Caco-2 (cell line): Measurements from ENCODE around the gene CPEB3. TPM values are rescaled to one million over a fixed set of nuclear protein-coding genes. Genes with fewer than 3 reads are reported as not detected.

Source experiments
- BruUV-seq: library from RNA; stranded (reverse); fragments of 400-500 nt; replicated peaks from 2 replicates; lab custom pipeline; 2021; lab: Mats Ljungman, UMichigan
- CTCF ChIA-PET: fragments of 300-600 bp; sonication (Branson Sonifier 250); formaldehyde crosslinking; loops from one replicate; lab custom pipeline; 2022; ENCODE audit warnings: antibody characterized with exemption; lab: Charles Lee
- POLR2A ChIA-PET: fragments of 300-600 bp; sonication (Branson Sonifier 250); formaldehyde crosslinking; loops from one replicate; lab custom pipeline; 2022; ENCODE audit warnings: antibody characterized with exemption; lab: Charles Lee
- DNase-seq, 2 experiments: peaks; one replicate each; pipeline versions ENCODE4 v3.0.0 to v3.0.0-alpha.2; 2020 to 2022
- H3K27me3 ChIP-seq: replicated peaks from 2 replicates; pipeline ENCODE4 v1.6.0; 2011; ENCODE audit warnings: low read length; ENCODE audit not compliant: control insufficient read depth, insufficient read depth
- H3K36me3 ChIP-seq: 2 replicates; pipeline ENCODE4 v1.5.1; 2011; ENCODE audit warnings: low read length; ENCODE audit not compliant: control insufficient read depth, insufficient read depth
- H3K4me1 ChIP-seq: fragments of 250-450 bp; sonication (Bioruptor Pico); 2 replicates; pipeline ENCODE4 v1.5.1; 2020; ENCODE audit warnings: mild to moderate bottlenecking
- H3K4me3 ChIP-seq: 2 replicates; pipeline ENCODE4 v1.5.1; 2011; ENCODE audit warnings: low read depth, mild to moderate bottlenecking, control low read depth, low read length
- H3K9me3 ChIP-seq: fragments of 250-450 bp; sonication (Bioruptor Pico); 2 replicates; pipeline ENCODE4 v1.5.1; 2020; ENCODE audit warnings: mild to moderate bottlenecking, moderate library complexity
- H3K27ac Mint-ChIP-seq: one replicate; pipeline ENCODE4 v1.8.0; 2022; ENCODE audit warnings: mixed read lengths; ENCODE audit not compliant: unreplicated experiment
- H3K27me3 Mint-ChIP-seq: one replicate; pipeline ENCODE4 v1.8.0; 2022; ENCODE audit warnings: mixed read lengths; ENCODE audit not compliant: insufficient read depth, unreplicated experiment
- H3K36me3 Mint-ChIP-seq: one replicate; pipeline ENCODE4 v1.8.0; 2022; ENCODE audit warnings: mild to moderate bottlenecking, mixed read lengths; ENCODE audit not compliant: insufficient read depth, unreplicated experiment
- H3K4me1 Mint-ChIP-seq: one replicate; pipeline ENCODE4 v1.8.0; 2022; ENCODE audit warnings: low read depth, mixed read lengths; ENCODE audit not compliant: unreplicated experiment
- H3K4me3 Mint-ChIP-seq: one replicate; pipeline ENCODE4 v1.8.0; 2022; ENCODE audit warnings: mild to moderate bottlenecking, moderate library complexity, mixed read lengths; ENCODE audit not compliant: unreplicated experiment
- H3K9me3 Mint-ChIP-seq: one replicate; pipeline ENCODE4 v1.8.0; 2022; ENCODE audit warnings: mixed read lengths; ENCODE audit not compliant: unreplicated experiment
- CTCF ChIP-seq, 2 experiments: fragments of 200-600 bp in 1 of 2; IDR thresholded peaks; 1 replicate in 1 of 2; 2 replicates in 1 of 2; pipeline versions ENCODE4 v1.5.1 to v1.8.0; 2011 to 2022; ENCODE audit warnings: antibody characterized with exemption in 1 of 2, control low read depth in 1 of 2, inconsistent platforms in 1 of 2, low read depth in 1 of 2, low read length in 1 of 2, mild to moderate bottlenecking in 1 of 2, moderate library complexity in 1 of 2; ENCODE audit not compliant: insufficient read depth in 1 of 2, severe bottlenecking in 1 of 2, unreplicated experiment in 1 of 2
- intact Hi-C: fragments of 100-400 bp; cut with micrococcal nuclease; formaldehyde crosslinking; loops from one replicate; pipeline ENCODE4 v1.10.0; 2022; ENCODE audit not compliant: unreplicated experiment
- total RNA-seq: library from RNA; stranded (reverse); gene quantifications from 2 replicates; pipeline ENCODE4 v1.2.3, GENCODE V29; 2022

CPEB3 gene
- total RNA-seq, 1 experiment from 2014 or later = 2.3 TPM

- H3K9me3 ChIP-seq = no peaks in the 10 kb centered on the region
- intact Hi-C loops = no loop called here
- H3K27me3 Mint-ChIP-seq = no peaks in the 10 kb centered on the region
- ChIA-PET CTCF (no interaction called here), POLR2A (no interaction called here)
- peaks cover 5% of the 10 kb centered on the region for H3K36me3 ChIP-seq
- H3K4me1 Mint-ChIP-seq = no peaks in the 10 kb centered on the region
- no peak for TF ChIP-seq CTCF (IDR thresholded peaks at IDR 0.05; ENCODE audit: insufficient read depth in 1 of 2, low read depth in 1 of 2, low read length in 1 of 2, severe bottlenecking in 1 of 2, unreplicated experiment in 1 of 2)
- H3K4me1 ChIP-seq = no peaks in the 10 kb centered on the region
- no peak for DNase-seq
- peaks cover 64% of the 10 kb centered on the region for H3K36me3 Mint-ChIP-seq
- H3K4me3 Mint-ChIP-seq = no peak overlapping the region
- H3K9me3 Mint-ChIP-seq = no peaks in the 10 kb centered on the region
- no peak overlapping the region for H3K4me3 ChIP-seq
- no peak overlapping the region for H3K27ac Mint-ChIP-seq
- no peaks in the 10 kb centered on the region for H3K27me3 ChIP-seq
- BruUV-seq = no TSS peak
Measured at GRCh38 chr10:92010047-92010735, 280.7 kb downstream of the CPEB3 start.

- no peaks in the 10 kb centered on the region for H3K27me3 Mint-ChIP-seq
- POLR2A ChIA-PET = interaction anchor here (0.5 kb wide), 1 partner anchor 38 kb away, joined by 8 read pairs; no protein-coding TSS in a partner anchor
- Histone ChIP-seq H3K36me3 (peaks cover 5% of the 10 kb centered on the region), H3K9me3 (no peaks in the 10 kb centered on the region), H3K4me1 (no peaks in the 10 kb centered on the region), H3K27me3 (no peaks in the 10 kb centered on the region), H3K4me3 (no peak overlapping the region)
- H3K9me3 Mint-ChIP-seq = no peaks in the 10 kb centered on the region
- H3K4me3 Mint-ChIP-seq = no peak overlapping the region
- CTCF ChIA-PET = no interaction called here
- intact Hi-C loops = no loop called here
- no peak for DNase-seq
- no peak for TF ChIP-seq CTCF (IDR thresholded peaks at IDR 0.05; ENCODE audit: insufficient read depth in 1 of 2, low read depth in 1 of 2, low read length in 1 of 2, severe bottlenecking in 1 of 2, unreplicated experiment in 1 of 2)
- BruUV-seq = no TSS peak
- H3K4me1 Mint-ChIP-seq = no peaks in the 10 kb centered on the region
- no peak overlapping the region for H3K27ac Mint-ChIP-seq
- H3K36me3 Mint-ChIP-seq = peaks cover 70% of the 10 kb centered on the region
Measured at GRCh38 chr10:92009445-92009844, 281.4 kb downstream of the CPEB3 start.

GRCh38 chr10:92005978-92006377 is 284.9 kb downstream of the CPEB3 start:
- H3K4me3 Mint-ChIP-seq = no peak overlapping the region
- no peaks in the 10 kb centered on the region for H3K4me1 Mint-ChIP-seq
- 0 out of 2 replicates have a peak, but pooled peaks cover 4% of the 10 kb centered on the region for H3K9me3 ChIP-seq
- H3K36me3 ChIP-seq = peaks cover 7% of the 10 kb centered on the region
- ChIA-PET POLR2A (no interaction called here), CTCF (no interaction called here)
- no peaks in the 10 kb centered on the region for H3K27me3 ChIP-seq
- H3K27ac Mint-ChIP-seq = no peak overlapping the region
- TF ChIP-seq CTCF (IDR thresholded peaks at IDR 0.05; ENCODE audit: insufficient read depth in 1 of 2, low read depth in 1 of 2, low read length in 1 of 2, severe bottlenecking in 1 of 2, unreplicated experiment in 1 of 2) = no peak
- BruUV-seq = no TSS peak
- H3K4me1 ChIP-seq = no peaks in the 10 kb centered on the region
- intact Hi-C loops = no loop called here
- H3K36me3 Mint-ChIP-seq = peaks cover 73% of the 10 kb centered on the region
- H3K27me3 Mint-ChIP-seq = no peaks in the 10 kb centered on the region
- peaks cover 14% of the 10 kb centered on the region for H3K9me3 Mint-ChIP-seq
- peak in 1 of 2 experiments; percentile 42 for DNase-seq
- H3K4me3 ChIP-seq = no peak overlapping the region
